GM19467 (cell line): ENCODE measurements around the gene ANKRD2.
"Not testable (repeated sequence)": the region's sequence is repeated elsewhere in the genome, so short reads cannot be mapped to it uniquely, and the experiment has no call there.

Experiments
- ATAC-seq: cut with Tn5 transposase; IDR thresholded peaks from one replicate; pipeline ENCODE4 v1.9.1; 2021; ENCODE audit warnings: mild to moderate bottlenecking, moderate library complexity; ENCODE audit not compliant: unreplicated experiment

Gene ANKRD2

DNA sequence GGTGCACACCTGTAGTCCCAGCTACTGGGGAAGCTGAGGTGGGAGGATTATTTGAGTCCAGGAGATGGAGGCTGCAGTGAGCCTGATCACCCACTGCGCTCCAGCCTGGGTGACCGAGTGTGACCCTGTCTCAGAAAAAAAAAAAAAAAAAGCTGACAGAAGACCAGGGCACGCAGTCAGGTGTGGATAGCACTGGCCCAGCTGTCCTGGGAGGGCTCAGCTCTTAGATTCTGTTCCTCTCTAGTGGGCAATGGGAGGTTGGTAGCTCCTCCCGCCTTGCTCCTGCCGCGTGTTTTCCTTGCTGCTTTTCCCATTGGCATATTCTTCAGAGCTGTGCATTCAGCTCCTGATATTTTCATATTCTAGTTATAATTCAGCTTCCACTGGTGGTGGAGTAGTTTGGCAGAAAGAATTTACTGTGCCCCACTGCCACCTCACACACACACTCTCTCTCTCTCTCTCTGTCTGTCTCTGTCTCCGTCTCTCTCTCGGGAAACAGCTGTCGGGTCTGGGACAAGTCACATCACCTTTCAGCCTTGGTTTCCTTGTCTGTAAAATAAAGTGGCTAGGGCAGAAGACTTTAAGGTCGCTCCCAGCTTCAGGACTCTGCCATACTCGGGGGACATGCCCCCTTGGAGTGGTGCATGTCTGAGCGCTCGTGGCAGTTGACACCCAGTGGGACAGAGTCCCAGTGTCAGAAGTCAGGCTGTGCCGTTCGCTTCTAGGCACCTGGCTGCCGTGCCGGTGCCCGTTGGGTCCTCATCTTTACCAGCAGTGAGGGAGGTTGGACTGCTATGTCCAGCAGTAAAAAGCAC lies 25.9 kb upstream of the ANKRD2 start:
- no peak for ATAC-seq

DNA sequence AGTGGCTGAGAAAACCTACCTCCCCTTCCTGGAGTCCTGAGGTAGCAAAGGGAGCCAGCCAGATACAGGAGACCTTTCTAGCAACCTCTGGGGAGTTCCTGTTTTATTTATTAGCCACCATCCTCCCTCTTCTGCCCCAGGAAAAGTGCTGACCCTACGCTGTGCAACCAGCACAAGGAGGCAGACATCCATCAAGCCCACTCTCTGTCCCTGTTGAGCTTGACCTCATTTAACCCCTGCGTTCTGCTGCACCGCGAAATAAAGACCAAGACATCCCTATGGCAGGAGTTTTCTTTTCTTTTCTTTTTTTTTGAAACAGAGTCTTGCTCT lies 25.3 kb upstream of the ANKRD2 start:
- ATAC-seq: no peak

DNA sequence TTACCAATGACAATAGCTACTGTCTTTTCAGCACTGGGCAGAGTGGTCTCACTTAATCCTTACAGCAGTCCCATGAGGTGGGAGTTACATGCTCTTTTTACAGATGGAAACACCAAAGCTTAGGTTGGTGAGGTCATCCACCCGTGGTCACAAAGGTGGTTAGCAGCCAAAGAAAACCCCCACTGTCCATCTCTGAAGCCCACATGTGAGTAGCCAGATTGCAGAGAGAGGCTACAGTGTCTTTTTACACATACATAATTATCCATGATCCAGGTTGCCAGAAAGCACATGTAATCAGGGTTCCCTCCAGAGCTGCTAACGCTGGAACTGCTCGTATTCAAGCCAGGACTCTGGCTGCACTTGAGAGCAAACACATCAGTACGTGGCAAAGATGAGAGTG lies 24.6 kb upstream of the ANKRD2 start:
- no peak for ATAC-seq

DNA sequence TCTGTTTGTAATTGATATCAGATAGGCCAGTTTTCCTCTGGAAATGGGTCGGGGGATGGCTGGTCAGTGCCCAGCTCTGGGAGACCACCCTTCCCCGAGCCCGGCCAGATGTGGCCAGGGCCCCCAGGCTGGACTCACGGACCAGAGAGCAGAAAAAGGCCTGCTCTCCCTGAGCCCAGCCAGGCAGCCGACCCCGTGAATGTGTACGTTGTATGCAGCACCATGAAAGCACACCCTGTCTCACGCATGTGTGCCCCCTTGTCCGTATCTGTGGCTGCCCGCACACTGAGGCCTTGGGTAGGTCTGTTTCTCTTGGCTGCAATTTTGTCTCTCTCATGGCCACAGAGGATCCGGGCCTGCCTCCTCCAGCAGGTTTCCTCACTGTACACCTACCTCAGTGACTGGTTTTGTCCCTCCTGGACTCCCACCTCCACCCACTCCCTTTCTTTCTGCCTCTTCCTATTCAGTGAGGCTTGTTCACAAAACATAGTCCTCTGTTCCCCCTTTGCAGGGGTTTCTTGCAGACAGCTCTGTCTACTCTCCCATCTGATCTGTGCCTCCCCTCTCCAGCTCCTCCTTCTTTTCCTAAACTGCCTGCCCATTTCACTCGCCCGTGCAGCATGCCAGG lies 23.6 kb upstream of the ANKRD2 start:
- no peak for ATAC-seq

DNA sequence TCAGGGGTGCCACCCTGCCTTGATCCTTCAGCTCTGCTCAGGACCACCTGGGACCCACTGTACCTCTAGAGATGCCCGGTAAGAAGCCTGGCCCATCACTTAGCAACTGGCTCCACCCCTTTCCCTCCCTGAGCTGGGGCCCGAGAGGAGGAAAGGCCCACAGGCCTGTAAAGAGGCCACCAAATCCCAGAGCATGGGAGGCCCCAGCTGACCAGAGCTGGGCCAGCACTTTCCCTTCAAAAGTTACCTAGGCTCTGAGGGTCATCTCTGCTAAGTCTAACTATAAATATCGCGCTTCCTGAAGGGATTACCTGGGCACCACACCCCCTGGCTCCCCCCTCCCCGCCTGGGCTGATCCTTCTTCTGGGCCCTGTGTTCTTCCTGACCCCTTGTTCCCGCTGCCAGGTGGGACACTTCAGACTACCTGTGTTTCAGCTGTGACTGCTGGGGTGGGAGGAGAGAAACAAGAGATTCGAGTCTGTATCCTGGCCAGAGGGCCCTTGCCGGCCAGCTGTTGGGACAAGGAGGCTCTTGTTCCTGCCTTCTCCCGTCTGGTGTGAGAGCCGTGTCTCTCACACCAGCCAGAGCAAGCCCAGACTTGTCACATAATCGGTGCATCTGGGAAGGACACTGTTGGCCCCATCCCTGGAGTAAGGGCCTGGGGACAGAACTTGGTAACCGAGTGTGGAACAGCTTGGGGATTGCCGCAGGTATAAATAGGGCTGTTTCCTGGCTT lies 22.8 kb upstream of the ANKRD2 start:
- ATAC-seq: no peak

DNA sequence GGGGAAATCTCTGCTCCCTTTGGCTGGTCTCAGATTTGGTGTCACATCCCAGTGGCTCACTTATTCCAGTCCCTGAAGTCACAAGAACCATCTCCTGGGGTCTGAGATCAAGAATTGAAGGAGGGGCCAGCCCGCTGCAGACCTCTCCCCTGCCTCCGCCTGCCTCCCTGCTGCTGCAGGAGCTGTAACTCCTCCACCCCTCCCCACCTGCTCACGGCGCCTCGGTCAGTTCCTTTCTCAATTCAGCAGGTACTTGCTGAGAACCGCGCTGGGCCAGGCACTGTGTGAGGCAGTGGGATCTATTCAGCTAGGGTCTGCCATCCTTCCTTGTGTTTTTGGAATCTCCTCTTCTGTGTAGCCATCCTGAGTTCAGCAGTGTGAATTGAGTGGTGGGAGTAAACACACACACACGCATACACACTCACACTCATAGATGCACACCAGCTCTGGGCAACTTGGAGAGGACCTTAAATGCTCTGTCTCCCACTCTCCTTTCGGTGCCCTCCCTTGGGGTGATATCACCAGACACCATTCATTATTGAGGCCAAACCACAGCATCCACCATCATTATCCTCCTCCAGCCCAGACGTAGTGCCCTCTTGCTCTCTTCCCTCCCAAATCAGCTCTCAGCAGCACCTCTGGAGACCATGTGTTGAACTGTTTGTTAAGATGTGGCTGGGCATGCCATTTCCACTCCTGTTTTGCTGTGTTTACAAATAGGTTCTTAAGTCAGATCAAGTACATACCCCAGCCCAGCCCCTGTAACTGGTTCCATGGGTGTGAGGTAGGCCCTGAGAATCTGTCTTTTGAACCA lies 22.0 kb upstream of the ANKRD2 start:
- ATAC-seq: no peak

DNA sequence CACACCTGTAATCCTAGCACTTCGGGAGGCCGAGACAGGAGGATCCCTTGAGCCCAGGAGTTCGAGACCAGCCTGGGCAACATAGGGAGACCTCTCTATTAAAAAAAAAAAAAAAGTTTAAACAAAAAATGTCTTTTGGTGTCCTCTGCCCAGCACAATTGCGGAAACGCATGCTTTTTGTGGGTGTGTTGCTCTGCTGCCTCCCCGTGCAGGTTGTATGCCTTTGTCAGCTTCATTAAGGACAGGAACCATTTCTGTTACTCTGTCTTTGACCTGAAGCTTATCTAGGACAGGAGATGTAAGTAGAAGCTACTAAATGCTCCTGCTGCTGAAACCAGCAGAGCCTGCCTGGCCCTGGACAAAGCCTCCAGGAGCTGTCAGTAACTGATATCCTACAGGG lies 21.3 kb upstream of the ANKRD2 start:
- ATAC-seq: no peak

DNA sequence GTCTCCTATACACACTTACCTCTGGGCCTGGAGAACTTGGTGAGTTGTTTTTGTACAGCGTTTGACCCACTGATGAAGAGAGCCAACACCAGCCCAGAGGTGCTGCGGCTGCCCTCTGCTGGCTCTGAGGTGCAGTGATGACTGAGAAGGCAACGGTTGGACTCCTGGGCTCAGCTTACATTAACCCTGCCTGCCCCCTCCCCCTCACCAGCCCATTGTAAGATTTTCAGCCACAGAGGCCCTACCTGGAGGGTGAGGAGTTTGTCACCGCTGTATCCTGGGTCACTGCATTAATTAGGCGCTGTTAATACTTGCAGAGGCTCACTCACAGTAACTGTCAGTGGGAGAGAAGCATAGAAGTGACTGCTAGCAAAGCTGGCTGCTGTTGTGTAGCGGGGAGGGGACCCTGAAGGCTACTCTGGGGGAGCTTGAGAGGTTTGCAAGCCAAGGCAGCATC lies 19.0 kb upstream of the ANKRD2 start:
- ATAC-seq: peak; percentile 69

DNA sequence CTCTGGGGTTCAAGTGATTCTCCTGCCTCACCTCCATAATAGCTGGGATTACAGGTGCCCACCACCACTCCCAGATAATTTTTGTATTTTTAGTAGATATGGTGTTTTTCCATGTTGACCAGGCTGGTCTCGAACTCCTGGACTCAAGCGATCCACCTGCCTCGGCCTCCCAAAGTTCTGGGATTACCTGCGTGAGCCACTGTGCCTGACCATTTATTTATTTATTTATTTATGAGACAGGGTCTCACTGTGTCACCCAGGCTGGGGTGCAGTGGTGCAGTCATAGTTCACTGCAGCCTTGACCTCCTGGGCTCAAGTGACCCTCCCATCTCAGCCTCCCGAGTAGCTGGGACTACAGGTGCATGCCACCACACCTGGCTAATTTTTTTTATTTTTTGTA lies 18.2 kb upstream of the ANKRD2 start:
- ATAC-seq: not testable (repeated sequence)

DNA sequence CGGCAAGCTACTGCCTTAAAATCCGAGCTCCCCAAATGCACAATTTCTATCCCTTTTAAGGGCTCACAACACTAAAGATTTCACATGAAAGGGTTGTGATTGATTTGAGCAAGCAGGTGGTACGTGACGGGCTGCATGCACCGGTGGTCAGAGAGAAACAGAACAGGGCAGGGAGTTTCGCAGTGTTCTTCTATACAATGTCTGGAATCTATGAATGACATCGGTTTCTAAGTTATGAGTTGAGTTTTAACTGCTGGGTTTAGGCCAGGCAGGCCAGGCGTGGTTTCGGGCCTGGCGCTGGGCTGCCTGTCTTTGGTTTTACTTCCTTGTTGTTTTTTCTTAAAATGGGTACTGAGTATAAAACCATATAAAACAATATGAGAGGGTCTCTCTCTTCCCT lies 17.0 kb upstream of the ANKRD2 start:
- not testable (repeated sequence) for ATAC-seq

DNA sequence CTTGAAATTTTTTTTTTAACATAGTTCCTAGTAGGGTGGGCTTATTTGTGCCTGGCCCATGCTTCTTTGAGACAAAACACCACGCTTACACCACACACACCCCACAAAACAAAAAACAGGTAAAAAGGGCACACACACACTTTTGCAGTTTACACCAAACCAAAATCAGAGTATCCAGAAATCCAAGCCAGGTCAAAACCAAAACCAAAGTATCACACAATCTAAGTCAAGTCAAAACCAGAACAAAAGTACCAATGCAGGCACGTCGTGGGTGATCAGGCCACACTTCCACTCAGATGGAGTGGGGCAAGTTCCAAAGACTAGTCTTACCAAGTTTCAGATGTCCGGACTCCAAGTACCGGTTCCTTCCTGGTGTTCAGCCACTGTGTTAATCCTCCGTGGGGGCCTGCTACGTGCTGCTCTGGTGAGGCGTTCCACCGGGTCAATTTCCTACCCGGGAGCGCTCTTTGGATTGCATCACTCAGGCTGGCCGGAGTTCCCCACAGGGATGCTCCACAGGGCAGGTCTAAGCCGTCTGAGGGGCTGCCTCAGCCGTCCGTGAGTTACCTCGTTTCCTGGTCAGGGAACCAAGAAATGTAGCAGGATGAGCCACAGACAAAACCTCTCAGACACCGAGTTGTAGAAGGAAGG lies 11.7 kb upstream of the ANKRD2 start:
- not testable (repeated sequence) for ATAC-seq

DNA sequence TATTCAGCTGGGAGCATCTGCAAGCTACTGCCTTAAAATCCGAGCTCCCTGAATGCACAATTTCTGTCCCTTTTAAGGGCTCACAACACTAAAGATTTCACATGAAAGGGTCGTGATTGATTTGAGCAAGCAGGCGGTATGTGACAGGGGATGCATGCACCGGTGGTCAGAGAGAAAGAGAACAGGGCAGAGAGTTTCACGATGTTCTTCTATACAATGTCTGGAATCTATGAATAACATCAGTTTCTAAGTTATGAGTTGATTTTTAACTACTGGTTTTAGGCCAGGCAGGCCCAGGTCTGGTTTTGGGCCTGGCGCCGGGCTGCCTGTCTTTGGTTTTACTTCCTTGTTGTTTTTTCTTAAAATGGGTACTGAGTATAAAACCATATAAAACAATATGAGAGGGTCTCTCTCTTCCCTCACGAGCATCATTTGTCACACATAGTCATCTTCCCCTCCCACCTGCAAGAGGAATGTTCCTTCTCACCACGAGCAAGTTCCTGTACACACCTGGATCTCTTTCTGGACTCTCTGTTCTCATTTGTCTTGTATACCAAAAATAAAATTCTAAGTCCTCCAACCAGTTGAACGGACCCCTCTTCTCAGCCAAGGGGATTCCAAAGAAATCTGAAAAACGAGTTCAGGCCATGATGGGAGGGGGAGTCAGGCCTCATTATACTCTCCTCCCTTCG lies 11.0 kb upstream of the ANKRD2 start:
- ATAC-seq: not testable (repeated sequence)

DNA sequence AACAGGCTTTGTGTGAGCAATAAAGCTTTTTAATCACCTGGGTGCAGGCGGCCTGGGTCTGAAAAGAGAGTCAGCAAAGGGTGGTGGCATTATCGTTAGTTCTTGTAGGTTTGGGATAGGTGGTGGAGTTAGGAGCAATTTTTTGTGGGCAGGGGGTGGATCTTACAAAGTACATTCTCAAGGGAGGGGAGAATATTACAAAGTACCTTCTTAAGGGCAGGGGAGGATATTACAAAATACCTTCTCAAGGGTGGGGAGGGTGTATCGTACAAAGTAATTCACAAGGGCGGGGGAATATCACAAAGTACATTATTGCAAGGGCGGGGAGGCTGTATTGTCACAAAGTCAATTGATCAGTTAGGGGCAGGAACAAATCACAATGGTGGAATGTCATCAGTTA lies 10.2 kb upstream of the ANKRD2 start:
- ATAC-seq: not testable (repeated sequence)

DNA sequence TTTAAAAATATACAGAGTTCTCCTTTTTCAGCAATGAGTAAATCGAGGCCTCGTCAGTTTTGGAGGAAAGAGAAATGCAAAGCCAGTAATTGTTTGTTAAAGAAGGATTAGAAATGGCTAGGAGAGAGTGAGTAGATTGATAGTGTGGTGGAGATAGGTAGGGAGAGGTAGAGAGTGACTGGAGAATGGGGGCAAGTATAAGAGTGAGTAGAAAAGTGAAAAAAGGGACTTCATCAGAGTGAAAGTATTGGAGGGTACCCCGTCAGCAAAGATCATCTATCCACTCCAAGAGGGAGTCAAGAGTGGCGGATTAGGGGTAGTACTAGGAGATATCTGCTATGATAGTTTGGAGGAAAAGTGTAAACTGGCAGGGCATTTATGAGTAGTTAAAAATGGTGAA lies 9.2 kb upstream of the ANKRD2 start:
- no peak for ATAC-seq

DNA sequence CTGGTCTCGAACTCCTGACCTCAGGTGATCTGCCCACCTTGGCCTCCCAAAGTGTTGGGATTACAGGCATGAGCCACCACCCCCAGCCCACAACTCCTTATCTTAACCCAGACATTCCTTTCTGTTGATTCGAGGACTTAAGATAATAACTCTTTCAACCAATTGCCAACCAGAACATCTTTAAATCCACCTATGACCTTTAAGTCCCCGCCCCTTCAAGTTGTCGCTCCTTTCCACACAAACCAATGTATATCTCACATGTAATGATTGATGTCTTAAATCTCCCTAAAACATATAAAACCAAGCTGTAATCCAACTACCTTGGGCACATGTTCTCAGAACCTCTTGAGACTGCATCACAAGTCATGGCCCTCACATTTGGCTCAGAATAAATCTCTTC lies 7.8 kb upstream of the ANKRD2 start:
- no peak for ATAC-seq

DNA sequence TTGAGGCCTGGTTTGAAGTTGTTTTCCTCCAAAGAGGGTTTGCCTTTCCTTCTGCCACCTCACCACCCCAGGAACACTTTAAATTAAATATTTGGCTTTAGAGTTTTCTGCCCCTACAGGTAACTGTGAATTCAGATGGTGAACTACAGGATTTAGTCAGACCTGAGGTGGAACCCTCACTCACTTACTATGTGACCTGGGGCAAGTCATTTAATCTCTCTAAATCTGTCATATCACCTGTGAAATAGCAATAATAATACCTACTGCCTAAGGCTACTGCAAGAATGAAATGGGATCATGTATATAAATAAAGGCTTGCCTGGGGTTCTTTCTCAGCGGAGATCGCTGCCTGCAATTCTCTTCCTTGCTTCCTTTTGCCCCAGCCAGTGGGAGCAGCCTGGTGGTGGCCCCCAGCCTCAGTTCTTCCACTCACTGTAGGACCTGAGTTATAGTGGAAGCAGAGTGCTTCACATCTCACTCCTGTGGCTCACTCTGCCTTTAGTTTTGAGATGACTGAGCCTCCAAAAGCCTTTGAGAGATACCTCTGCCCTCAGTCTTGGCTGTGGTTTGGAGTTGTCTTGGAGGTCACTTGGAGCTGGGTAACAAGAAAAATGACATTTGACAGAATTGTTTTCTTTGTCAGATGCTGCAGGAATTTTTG lies 6.1 kb upstream of the ANKRD2 start:
- no peak for ATAC-seq

DNA sequence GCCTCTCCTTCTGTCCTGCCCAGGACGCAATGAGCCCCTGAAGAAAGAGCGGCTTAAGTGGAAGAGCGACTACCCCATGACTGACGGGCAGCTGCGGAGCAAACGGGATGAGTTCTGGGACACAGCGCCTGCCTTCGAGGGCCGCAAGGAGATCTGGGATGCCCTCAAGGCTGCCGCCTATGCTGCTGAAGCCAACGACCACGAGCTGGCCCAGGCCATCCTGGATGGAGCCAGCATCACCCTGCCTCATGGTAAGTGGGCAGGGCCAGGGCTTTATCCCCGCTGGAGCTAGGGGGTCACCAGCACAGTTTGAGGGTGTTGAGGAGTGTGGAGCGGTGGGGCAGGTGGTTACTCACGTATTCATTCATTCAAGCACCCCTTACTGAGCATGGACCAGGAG lies 4.7 kb upstream of the ANKRD2 start:
- no peak for ATAC-seq

DNA sequence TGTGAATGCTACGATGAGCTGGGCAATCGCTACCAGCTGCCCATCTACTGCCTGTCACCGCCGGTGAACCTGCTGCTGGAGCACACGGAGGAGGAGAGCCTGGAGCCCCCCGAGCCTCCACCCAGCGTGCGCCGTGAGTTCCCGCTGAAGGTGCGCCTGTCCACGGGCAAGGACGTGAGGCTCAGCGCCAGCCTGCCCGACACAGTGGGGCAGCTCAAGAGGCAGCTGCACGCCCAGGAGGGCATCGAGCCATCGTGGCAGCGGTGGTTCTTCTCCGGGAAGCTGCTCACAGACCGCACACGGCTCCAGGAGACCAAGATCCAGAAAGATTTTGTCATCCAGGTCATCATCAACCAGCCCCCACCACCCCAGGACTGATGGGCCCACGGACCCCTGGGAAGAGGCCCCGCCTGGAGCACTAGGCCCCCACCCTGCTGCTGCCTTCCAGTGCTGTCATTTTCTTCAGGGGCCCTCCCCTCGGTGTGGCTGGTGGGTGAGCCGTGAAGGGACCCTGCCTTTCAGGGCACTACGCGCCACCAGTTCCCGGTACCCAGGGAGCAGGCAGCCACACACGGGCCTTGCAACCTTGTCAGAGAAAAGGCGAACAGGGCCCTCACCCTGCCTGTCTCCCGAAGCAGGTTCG lies 2.3 kb upstream of the ANKRD2 start:
- no peak for ATAC-seq
